Osteocyte (in vitro differentiated cells): ENCODE measurements around the gene CLSTN3. TPM values are rescaled to one million over a fixed set of nuclear protein-coding genes. Genes with fewer than 3 reads are reported as not detected.

Experiments used
- DNase-seq: peaks from one replicate; pipeline ENCODE4 v3.0.0; 2021; ENCODE audit warnings: mixed read lengths; ENCODE audit not compliant: unreplicated experiment; ENCODE audit errors: extremely low spot score
- H3K27ac Mint-ChIP-seq: one replicate; pipeline ENCODE4 v1.8.0; 2021; ENCODE audit warnings: mild to moderate bottlenecking, mixed read lengths; ENCODE audit not compliant: unreplicated experiment
- H3K27me3 Mint-ChIP-seq: one replicate; pipeline ENCODE4 v1.8.0; 2021; ENCODE audit warnings: mixed read lengths; ENCODE audit not compliant: unreplicated experiment
- H3K36me3 Mint-ChIP-seq: one replicate; pipeline ENCODE4 v1.8.0; 2021; ENCODE audit warnings: mixed read lengths; ENCODE audit not compliant: unreplicated experiment
- H3K4me1 Mint-ChIP-seq: one replicate; pipeline ENCODE4 v1.8.0; 2021; ENCODE audit warnings: mixed read lengths; ENCODE audit not compliant: unreplicated experiment
- H3K4me3 Mint-ChIP-seq: one replicate; pipeline ENCODE4 v1.8.0; 2021; ENCODE audit warnings: mild to moderate bottlenecking, moderate library complexity, mixed read lengths; ENCODE audit not compliant: unreplicated experiment
- H3K9me3 Mint-ChIP-seq: one replicate; pipeline ENCODE4 v1.8.0; 2021; ENCODE audit warnings: mixed read lengths; ENCODE audit not compliant: unreplicated experiment
- total RNA-seq: library from RNA; stranded (reverse); gene quantifications from 2 replicates; pipeline ENCODE4 v1.2.1, GENCODE V29; 2021
- TF ChIP-seq, protein P1 (sequence below): fragments of 200-600 bp; sonication (generic); IDR thresholded peaks from 2 replicates; pipeline ENCODE4 v1.5.0; 2021; ENCODE audit warnings: antibody characterized with exemption, mild to moderate bottlenecking, moderate library complexity

The CLSTN3 gene
- total RNA-seq, 1 donor from 2014 or later = 14.4 TPM

DNA sequence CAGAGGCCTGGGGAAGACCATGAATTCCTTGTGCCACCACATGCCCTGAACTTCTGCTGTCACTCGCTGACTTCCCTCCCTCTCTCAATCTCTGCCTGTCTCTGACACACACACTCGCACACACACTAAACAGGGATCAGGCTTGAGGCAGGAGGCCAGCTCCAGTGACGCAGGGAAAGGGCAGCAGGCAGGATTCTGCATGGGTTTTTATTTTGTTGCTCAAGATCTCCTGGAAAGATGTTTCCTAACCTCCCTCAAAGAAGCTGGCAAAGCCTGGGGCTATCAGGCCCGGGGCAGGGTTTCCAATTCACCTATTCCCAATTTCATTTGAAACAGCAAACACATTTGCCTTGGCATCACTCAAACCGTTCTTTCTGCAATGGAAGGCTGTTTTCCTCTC is 31.6 kb downstream of the CLSTN3 start:
- Mint-ChIP-seq H3K9me3 (peaks cover 8% of the 10 kb centered on the region), H3K27ac (no peak overlapping the region), H3K4me3 (no peak overlapping the region), H3K4me1 (peaks cover 5% of the 10 kb centered on the region), H3K27me3 (peaks cover 25% of the 10 kb centered on the region), H3K36me3 (no peaks in the 10 kb centered on the region)
- TF ChIP-seq, protein P1, sequence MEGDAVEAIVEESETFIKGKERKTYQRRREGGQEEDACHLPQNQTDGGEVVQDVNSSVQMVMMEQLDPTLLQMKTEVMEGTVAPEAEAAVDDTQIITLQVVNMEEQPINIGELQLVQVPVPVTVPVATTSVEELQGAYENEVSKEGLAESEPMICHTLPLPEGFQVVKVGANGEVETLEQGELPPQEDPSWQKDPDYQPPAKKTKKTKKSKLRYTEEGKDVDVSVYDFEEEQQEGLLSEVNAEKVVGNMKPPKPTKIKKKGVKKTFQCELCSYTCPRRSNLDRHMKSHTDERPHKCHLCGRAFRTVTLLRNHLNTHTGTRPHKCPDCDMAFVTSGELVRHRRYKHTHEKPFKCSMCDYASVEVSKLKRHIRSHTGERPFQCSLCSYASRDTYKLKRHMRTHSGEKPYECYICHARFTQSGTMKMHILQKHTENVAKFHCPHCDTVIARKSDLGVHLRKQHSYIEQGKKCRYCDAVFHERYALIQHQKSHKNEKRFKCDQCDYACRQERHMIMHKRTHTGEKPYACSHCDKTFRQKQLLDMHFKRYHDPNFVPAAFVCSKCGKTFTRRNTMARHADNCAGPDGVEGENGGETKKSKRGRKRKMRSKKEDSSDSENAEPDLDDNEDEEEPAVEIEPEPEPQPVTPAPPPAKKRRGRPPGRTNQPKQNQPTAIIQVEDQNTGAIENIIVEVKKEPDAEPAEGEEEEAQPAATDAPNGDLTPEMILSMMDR = no peak
- no peak for DNase-seq

DNA sequence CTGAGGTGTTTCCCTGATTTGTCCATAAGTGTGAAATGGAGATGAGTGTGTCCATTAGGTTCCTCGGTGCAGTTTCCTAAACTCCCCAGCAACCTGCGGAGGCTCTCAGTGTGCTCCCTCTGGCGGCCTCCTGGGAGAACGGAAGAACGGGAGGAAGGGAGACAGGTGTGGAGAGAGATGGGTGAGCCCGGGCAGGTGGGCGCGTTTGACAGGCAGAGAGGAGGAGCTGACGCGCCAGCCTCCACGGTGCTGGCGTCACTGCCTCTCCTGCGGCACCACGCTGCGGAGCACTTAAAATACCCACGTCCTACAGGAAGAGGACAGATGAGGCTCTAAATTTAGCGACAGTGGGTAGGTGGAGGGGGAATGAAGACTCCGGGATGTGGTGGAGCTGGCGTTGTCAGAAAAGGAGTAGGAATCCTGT is 32.5 kb downstream of the CLSTN3 start:
- Mint-ChIP-seq H3K36me3 (no peaks in the 10 kb centered on the region), H3K27me3 (peaks cover 25% of the 10 kb centered on the region), H3K9me3 (peaks cover 14% of the 10 kb centered on the region), H3K4me1 (peaks cover 5% of the 10 kb centered on the region), H3K4me3 (no peak overlapping the region), H3K27ac (no peak overlapping the region)
- TF ChIP-seq, protein P1 = peak; percentile 37
- DNase-seq = no peak

DNA sequence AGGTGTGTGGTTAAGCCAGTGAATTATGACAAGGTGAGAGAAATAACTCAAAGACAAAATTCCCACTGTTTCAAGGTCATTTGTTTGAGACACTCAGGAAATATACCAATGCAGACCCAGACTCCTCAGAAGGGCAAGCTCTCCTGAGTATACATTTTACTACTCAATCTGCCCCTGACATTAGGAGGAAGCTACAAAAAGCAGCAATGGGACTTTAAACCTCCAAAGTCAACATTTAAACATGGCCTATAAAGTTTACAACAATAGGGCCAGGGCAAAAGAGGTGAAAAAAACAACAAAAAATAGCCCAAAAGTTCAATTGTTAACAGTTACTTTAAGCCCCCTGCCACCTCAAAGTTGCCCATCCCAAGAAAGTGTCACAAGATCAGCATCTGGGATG is 39.8 kb downstream of the CLSTN3 start:
- DNase-seq = no peak
- H3K9me3 Mint-ChIP-seq = peaks cover 41% of the 10 kb centered on the region
- TF ChIP-seq, protein P1 = no peak
- no peak overlapping the region for H3K27ac Mint-ChIP-seq
- peaks cover 4% of the 10 kb centered on the region for H3K27me3 Mint-ChIP-seq
- no peaks in the 10 kb centered on the region for H3K36me3 Mint-ChIP-seq
- no peaks in the 10 kb centered on the region for H3K4me1 Mint-ChIP-seq
- H3K4me3 Mint-ChIP-seq = no peak overlapping the region

DNA sequence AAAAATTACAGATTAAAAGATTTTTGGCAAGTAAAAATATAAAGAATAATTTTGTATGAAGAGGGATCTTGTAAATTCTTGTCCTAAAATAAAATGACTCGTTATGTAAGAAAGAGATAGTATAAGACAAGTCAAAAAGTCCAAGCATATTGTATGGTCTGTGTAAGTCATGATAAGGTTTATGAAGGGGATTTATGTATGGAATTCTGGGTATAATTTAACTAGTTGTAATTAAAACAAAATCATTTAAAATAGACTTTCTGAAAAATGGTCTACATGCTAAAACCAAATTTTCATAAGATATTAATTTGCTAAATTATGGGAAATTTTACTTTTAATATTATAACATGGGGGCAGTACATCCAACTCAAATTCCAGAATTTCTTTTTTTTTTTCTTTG is 41.7 kb downstream of the CLSTN3 start:
- Mint-ChIP-seq H3K36me3 (no peaks in the 10 kb centered on the region), H3K27me3 (peaks cover 4% of the 10 kb centered on the region), H3K4me1 (no peaks in the 10 kb centered on the region), H3K9me3 (peaks cover 41% of the 10 kb centered on the region), H3K4me3 (no peak overlapping the region), H3K27ac (no peak overlapping the region)
- DNase-seq = no peak
- TF ChIP-seq, protein P1 = no peak

DNA sequence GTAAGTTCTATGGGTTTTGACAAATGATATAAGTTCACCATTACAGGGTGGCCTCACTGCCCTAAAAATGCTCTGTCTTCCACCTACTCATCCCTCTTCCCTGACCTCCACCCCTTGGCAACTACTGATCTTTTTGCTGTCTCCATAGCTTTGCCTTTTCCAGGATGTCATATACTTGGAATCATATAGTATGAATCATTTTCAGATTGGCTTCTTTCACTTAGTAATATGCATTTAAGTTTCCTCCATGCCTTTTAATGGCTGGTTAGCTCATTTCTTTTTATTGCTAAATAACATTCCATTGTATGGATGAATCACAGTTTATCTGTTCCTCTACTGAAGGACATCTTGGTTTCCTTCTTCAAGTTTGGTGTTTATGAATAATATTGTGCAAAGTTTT is 45.3 kb downstream of the CLSTN3 start:
- H3K4me3 Mint-ChIP-seq = no peak overlapping the region
- peaks cover 15% of the 10 kb centered on the region for H3K27me3 Mint-ChIP-seq
- H3K36me3 Mint-ChIP-seq = no peaks in the 10 kb centered on the region
- no peak for DNase-seq
- no peak overlapping the region for H3K27ac Mint-ChIP-seq
- peaks cover 18% of the 10 kb centered on the region for H3K9me3 Mint-ChIP-seq
- TF ChIP-seq, protein P1 = no peak
- H3K4me1 Mint-ChIP-seq = no peaks in the 10 kb centered on the region
